Right ventricle myocardium inferior (tissue), 1 donor: Measurements from ENCODE around the gene MARK1. TPM values are rescaled to one million over a fixed set of nuclear protein-coding genes. Genes with fewer than 3 reads are reported as not detected.
A peak's percentile ranks its signal among the peaks of the same experiment; 100 is the strongest.

Experiments used
- ATAC-seq: fragments of 200-7000 bp; cut with Tn5 transposase; one replicate; pipeline ENCODE4 v1.9.1; 2020; ENCODE audit warnings: mild to moderate bottlenecking, moderate library complexity
- DNase-seq: peaks from one replicate; pipeline ENCODE4 v3.0.0; 2021; ENCODE audit errors: missing footprints
- intact Hi-C: fragments of 100-400 bp; cut with DNase I; formaldehyde crosslinking; loops from one replicate; pipeline ENCODE4 v1.11.0; 2022
- total RNA-seq: library from RNA; stranded (reverse); fragmentation: NEBNext Ultra II Directional; extraction: Animal tissue kit (Norgen Biotek cat#: 25700); gene quantifications from one replicate; pipeline ENCODE4 v1.2.1, GENCODE V29; 2021
- donor health status: DM: no; HTN: yes; CAD: no; lungs with severe emphysema.

Gene MARK1
- total RNA-seq, 1 donor from 2014 or later, result 17.3 TPM

DNA sequence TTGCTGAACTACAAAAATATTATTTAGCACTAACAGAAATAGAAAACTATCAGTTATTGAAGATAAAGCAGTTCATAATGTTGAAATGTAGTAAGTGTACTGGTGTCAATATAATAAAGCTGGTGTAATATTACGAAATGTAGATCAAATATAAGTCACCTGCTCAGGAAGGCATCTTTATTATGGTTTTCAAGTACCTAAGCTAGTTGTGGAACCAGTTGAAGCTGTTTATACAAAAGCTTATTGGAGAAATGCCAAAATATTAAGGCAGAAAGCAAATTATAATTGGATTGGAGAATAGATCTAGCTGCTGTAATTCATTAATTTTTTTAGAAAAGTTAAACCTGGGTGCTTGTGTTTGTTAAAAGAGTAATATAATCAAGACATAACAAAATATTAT lies 6.2 kb upstream of the MARK1 start:
- no peak for DNase-seq
- intact Hi-C loops, result loop anchor here (10.0 kb wide), 2 partner anchors 223 to 307 kb away; partner anchors contain the start of gene MTARC2

DNA sequence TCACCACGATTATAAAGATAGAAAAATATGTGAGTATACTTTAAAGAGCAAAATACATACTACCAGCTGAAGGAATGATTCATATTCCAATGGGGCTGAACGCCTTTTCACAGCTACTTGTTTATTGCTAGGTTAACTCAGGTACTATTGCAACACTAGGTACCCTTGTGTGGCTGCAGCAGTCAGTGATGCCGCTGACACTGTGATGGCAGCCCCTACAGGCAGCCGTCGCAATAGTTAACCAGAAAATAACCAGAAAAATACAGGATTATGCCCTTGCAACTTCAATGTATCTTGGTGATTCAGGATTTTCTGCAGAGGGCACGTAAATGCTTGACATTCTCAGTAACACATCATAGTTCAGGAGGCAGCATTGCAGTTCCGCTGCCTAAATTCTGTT lies 1.6 kb upstream of the MARK1 start:
- ATAC-seq, result no peak

More for the DNA sequence above, 6.2 kb upstream of the MARK1 start:
- no peak for ATAC-seq

DNA sequence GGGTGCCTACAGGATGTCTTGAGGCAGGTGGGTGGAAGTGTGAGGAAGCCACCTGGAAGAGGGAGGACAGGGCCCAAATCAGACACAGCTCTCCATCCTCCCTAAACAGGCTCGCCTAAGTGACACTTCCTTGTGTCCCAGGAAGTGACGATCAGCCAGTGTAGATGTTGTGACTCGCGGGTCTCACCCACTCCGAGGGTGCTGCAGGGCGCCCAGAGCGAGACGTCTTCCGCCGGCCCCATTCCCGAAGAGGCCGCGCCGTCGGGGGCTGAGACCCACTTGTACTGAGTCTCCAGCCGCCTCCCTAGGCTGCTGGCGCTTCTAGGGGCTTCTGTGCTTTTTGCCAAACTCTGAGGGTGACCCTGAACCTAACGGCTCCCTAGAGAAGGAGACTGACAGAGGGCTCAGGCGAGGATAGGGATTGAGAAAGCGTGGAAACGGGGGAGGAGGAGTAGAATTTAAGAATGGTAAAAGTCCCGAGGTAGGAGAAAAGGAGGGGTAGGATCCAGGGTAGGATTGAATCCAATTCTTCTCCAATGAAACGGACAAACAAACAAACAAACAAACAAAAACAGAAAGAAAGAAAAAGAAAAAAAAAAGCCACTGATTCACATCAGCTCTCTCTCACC lies 543 bp upstream of the MARK1 start:
- DNase-seq (peak; percentile 71), ATAC-seq (peak; percentile 76)
- intact Hi-C loops, result loop anchor here (5.0 to 10.0 kb wide), 3 partner anchors 217 to 313 kb away; partner anchors contain the start of genes MTARC2 and RAB3GAP2

More for the DNA sequence above, 1.6 kb upstream of the MARK1 start:
- intact Hi-C loops, result loop anchor here (5.0 to 10.0 kb wide), 3 partner anchors 219 to 311 kb away; partner anchors contain the start of genes MTARC2 and RAB3GAP2
- no peak for DNase-seq

DNA sequence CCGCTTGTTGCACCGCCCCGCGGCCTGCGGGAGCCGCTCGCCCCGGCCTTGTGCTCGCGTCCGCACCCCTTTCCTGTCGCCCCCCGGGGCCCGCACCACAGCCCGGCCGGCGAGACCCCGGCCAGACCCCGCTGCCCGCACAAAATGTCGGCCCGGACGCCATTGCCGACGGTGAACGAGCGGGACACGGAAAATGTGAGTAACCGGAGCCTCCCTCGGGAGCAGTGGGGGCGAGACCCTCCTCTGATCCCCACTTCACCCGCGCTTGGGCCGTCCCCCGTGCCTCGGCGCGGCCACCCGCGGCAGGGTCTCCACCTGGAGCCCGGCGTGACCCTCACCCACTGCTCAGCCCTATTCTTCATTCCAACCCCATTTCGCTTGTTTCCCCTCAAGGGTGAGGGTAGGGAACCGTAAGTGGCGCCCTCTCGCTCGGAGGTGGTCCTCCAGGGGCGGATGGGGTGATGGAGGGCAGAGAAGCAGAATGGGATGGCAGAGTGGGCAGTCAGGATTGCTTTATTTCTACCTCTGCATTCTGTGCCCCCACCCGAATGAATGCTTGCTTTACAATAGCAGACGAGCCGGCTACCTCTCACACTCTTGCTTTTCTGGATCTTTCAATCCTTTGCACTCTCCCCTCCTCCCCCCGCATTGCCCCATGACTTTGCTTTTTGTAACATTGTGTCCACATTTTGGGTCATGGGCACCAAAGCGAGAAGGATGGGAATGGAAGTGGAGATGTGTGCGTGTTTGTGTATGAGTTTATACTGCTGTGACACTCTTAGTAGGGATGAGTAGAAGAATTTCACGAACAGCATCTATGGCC lies 954 bp downstream of the MARK1 start:
- intact Hi-C loops, result loop anchor here (5.0 to 10.0 kb wide), 3 partner anchors 216 to 314 kb away; partner anchors contain the start of genes MTARC2 and RAB3GAP2
- ATAC-seq (no peak), DNase-seq (no peak)

DNA sequence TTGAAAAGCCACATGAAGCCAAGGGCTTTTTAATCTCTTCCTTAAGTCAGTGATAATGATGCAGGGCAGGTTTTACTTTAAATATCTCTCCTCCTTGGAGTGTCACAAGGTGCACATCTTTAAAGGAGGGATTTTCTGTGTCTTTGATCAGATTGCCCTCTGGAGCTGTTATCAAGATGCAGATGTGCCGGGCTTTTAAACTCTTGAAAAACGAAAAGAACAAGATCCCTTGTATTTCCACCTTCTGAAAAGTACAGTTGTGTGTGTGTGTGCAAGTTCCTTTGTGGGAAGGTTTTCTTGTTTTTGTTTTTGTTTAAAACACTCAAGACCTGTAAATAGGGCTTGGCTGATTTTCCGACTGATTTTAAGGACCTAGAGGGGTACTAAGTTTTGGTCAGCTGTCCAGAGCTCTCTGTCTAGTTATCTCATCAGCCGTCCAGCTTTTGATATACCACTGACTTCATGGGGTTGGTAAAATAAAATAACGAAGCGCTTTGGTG lies 1.6 kb downstream of the MARK1 start:
- intact Hi-C loops, result loop anchor here (5.0 to 10.0 kb wide), 3 partner anchors 215 to 315 kb away; partner anchors contain the start of genes MTARC2 and RAB3GAP2
- DNase-seq (no peak), ATAC-seq (no peak)

DNA sequence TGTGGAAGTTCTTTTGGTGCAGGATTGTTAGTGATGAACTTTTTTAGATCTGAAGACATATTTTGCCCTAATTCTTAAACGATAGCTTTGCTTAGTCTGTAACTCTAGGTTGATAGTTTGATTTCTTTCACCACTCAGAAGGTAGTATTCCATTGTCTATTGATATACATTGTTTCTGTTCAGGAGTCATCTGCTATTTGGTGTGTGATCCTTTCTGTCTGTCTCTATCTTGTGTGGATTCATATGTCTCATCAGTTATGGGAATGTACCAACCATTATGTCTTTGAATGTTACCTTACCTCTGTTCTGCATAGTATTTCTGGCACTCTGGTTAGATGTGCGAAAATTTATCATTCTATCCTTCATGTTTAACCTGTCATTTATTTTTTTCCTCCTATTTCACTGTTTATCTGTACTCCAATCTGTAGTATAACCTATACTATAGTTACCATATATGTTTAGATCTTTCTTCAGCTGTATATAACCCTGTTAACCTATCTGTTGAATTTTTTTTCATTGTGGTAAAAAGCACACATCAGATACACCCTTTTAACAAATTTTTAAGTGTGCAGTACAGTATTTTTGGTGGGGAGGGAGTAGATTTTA lies 5.7 kb downstream of the MARK1 start:
- intact Hi-C loops, result no loop called here
- no peak for DNase-seq
- ATAC-seq, result no peak

DNA sequence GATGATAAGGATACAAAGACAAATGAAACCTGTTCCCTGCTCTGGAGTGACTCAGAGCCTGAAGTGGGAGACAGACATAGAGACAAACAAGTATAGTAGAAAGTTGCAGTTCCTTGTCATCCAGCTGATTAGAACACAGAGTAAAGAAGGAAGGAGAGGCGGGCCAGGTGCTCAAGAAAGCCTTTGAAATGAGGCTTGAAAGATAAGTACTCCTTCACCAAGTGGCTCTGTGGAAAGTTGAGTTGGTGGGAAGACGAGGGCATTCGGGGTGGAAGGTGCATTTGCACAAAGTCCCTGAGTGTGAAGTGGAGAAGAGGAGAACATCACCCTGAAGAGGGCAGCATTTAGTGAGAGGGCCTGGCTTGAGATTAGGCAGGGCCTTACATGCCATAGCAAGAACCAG lies 17.0 kb downstream of the MARK1 start:
- intact Hi-C loops, result no loop called here
- no peak for DNase-seq
- no peak for ATAC-seq

DNA sequence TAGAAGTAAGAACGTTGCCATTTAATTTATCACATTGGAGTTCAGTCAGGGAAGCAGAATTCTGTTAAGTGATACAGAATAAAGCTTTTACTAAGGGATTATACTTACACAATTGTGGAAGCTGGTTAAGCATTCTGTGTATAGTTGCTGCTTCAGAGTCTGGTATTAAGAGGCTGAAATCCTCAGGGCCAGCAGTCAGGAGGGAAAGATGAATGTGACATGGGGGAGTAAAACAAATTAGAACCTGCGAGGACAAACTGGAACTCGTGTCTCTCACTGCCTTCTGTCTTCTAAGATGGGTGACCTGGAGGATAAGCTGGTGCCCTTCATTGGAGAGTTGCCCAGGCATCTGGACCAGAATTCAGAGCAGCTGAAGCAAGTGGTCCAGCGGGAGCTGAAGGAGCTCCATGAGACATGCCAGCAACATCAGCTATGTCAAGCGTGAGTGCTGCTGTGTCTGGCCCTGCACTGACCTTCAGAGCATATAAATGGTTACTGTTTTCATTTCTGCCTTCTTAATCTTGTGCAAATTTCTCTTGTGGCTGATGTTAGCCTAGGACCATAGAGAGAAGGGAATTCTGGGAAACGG lies 23.0 kb downstream of the MARK1 start:
- DNase-seq (peak; percentile 66), ATAC-seq (peak; percentile 46)
- intact Hi-C loops, result no loop called here

DNA sequence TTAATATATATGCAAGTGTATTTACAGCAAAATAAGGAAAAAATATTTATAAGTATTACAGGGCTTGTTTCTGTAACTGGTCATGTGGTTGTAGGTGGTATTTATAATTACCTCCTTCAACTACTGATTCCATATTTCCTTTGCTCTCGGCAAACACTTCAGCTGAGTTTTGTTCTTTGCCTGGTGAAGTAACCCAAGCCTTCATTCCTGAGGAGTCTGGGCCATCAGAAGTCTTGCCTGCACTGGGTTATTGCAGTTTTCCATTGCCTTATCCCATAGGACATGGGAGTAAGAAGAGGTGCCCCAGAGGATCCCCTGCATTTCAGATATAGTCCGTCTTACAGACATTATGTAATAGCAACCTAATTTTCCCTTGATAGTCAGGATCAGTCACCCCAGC lies 23.8 kb downstream of the MARK1 start:
- ATAC-seq, result no peak
- intact Hi-C loops, result no loop called here
- no peak for DNase-seq

DNA sequence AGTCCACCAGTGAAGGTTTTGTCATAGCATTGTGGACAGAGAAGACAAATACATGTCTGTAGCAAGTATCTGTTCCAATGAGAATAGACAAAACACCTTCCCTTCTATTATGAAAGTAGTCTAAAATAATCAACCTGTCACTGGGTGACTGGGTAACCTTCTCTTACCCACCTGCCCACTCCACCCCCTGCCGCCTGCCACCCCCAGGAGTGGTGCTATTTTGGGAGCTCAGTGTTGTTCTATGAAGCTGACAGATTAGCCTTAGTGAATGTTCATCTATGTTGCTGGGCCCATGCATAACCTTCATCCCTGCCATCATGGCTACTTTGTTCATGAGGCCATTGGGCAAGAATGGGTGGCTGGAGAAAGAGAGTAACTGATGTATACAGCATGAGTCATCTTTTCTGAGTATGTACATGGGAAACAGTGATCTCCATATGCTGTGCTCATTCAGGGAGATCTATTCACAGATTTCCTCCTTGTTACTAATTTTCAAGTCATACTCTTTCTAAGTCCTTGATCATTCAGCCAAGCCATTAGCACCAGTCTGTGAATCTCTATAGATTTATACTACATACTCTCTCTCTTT lies 24.8 kb downstream of the MARK1 start:
- intact Hi-C loops, result no loop called here
- no peak for ATAC-seq
- no peak for DNase-seq

DNA sequence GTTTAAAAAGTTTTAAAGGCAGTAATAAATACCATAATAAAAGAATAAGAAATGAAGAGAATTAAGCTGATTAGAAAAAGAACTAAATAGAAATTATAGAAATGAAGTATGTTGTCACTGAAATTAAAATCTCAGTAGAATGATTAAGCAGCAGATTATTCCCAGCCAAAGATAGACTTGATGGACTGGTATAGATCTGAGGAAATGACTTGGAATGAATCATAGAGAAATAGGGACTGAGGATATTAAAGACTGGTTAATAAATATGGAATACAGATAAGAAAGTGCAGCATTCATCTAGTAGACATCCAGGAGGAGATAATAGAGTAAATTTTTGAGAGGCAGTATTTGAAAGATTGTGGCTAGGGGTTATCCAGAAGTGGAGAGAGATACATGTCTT lies 28.7 kb downstream of the MARK1 start:
- intact Hi-C loops, result no loop called here
- no peak for DNase-seq
- no peak for ATAC-seq

DNA sequence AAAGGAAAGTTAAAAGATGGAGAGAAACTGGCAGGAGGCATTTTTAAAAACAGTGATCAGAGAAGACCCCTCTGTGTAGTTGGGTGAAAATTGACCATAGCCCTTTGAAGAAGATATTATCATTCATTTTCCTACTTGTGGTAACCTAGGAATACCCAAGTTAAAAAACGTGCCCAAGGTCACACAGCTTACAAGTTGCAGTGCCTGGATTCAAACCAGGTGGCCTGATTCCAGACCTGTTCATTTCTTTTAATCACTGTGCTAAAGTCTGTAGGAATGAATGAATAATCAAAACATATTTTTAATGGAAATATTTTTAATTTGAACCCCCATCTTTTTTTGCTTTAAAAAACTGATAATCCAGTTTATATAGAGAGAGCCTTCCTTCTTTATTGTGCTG lies 35.6 kb downstream of the MARK1 start:
- intact Hi-C loops, result no loop called here
- DNase-seq (no peak), ATAC-seq (no peak)

DNA sequence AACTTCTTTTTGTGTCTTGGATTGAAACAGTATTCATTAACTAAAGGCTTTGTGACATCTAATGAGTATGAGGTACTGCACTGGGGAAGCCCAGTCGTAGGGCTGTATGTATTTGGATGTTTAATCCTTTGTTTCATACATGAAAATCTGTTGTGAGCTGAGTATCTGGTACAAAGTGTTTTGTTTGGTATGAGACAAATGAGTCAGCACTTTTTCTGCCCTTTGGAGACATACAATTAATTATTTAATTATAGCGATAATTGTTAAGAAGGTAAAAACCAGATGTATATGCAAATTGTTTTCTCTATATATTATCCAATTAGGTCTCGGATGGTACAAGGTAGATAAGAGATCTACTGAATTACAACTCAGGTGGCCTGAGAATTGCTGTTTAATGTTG lies 36.3 kb downstream of the MARK1 start:
- intact Hi-C loops, result no loop called here
- ATAC-seq, result no peak
- DNase-seq, result no peak

DNA sequence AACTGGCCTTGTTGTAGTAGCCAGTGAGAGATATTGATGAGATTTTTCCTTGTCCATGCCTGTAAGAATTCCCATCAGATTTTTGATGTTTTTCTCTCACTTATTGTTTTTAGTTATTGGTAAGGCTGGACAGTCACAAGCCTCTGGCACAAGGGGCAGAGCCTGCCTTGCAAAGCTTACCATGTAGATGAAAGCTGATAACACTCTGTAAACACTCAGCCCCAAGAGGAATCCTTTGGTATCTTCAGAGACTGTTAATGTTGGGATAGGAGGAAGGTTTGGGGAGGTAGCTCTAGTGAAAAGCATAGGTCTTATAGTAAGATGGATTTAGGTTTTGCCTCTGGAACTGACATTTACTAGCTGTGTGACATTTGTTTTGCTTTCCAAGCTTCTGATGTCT lies 37.7 kb downstream of the MARK1 start:
- ATAC-seq (no peak), DNase-seq (no peak)
- intact Hi-C loops, result no loop called here

DNA sequence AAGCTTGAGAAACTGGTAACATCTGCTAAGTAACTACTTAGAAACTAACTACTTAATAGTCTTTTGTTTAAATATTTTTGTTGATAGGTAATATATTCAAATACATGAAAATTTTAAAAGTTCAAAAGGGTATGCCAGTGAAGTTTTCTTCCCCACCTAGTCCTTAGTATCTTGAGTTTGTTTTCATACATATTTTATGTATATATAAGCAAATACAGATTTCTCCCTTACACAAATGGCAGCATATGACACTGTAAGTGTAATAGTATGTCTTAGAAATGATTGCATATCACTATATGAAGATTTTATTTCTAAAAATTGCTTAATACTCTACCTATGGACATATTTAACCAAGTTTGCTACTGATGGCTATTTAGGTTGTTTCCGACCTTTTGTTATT lies 38.9 kb downstream of the MARK1 start:
- intact Hi-C loops, result no loop called here
- DNase-seq, result no peak
- ATAC-seq, result no peak

DNA sequence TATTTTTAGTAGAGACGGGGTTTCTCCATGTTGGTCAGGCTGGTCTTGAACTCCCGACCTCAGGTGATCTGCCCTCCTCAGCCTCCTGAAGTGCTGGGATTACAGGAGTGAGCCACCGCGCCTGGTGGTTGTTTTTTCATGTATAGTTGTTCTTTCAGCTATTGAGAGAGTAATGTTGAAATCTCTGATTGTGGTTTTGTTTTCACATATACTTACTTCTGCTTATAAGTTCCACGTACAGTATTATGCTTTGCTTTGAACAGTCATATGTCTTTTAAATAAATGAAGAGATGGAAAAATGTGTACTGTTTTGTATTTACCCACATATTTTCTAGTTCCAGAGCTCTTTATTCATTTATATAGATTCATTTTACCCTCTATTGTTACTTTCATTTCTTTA lies 44.5 kb downstream of the MARK1 start:
- ATAC-seq, result no peak
- intact Hi-C loops, result no loop called here

DNA sequence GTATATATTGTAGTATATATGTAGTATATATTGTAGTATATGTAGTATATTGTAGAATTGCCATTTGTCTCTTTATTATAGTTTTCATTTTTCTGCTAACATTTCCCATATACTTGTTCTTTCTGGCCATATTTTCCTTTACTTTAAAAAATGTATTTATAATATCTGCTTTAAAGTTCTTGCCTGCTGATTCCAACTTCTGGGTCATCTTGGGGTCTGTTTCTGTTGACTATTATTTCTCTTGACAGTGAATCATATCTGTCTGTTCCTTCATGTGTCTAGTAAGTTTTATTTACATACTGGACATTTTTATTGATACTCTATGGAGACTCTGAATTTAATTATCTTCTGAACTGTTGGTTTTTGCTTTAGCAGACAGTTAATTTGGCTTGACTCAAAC lies 45.9 kb downstream of the MARK1 start:
- intact Hi-C loops, result no loop called here
- no peak for DNase-seq
- no peak for ATAC-seq

More for the DNA sequence above, 44.5 kb downstream of the MARK1 start:
- DNase-seq, result no peak

DNA sequence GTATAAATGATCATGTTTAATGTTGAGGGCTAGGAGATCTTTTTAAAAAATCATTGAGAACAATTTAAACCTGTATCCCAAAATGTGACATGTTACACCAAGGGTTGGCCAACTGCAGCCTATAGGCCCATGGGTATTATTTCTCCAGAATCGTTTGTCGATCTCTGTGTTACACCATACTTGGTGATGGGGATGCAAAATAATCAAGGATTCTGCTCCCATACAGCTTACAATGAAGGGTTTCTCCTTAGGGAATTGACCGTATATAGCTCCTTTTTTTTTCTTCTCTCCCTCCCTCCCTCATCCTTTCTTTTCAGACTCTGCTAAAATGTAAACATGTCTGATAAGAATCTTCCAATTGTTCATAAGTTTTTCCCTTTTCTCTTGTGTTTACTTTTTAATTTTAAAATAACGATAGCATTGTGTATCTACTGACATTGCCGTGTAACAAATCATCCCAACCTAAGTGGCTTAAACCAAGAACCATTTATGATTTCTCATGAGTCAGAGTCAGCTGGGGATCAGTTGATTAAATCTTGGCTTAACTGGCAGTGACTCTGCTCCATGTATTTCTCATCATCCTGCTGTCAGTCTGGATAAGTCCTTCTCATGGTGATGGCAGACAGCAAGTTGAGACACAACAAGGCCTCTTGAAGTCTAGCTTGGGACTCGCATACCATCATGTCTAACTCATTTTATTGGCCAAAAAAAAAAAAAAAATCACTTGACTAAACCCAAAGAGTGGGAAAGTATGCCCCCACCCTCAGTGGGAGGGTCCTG lies 48.0 kb downstream of the MARK1 start:
- ATAC-seq (no peak), DNase-seq (no peak)
- intact Hi-C loops, result no loop called here
